Choroid plexus epithelial cell (primary cell): ENCODE measurements around the gene SPTBN4.
A peak's percentile ranks its signal among the peaks of the same experiment; 100 is the strongest.

Source experiments
- DNase-seq: peaks from one replicate; pipeline ENCODE4 v3.0.0-alpha.2; 2010; ENCODE audit warnings: low read depth
- H3K4me3 ChIP-seq: 2 replicates; pipeline ENCODE4 v1.5.1; 2011; ENCODE audit warnings: low read depth, mild to moderate bottlenecking, control low read depth, low read length, moderate library complexity
- TF ChIP-seq, protein P1 (sequence below): conservative IDR thresholded peaks from 2 replicates; pipeline ENCODE4 v1.5.1; 2011; ENCODE audit warnings: low read depth, mild to moderate bottlenecking, control low read depth, inconsistent platforms, low read length, moderate library complexity

SPTBN4 gene

DNA sequence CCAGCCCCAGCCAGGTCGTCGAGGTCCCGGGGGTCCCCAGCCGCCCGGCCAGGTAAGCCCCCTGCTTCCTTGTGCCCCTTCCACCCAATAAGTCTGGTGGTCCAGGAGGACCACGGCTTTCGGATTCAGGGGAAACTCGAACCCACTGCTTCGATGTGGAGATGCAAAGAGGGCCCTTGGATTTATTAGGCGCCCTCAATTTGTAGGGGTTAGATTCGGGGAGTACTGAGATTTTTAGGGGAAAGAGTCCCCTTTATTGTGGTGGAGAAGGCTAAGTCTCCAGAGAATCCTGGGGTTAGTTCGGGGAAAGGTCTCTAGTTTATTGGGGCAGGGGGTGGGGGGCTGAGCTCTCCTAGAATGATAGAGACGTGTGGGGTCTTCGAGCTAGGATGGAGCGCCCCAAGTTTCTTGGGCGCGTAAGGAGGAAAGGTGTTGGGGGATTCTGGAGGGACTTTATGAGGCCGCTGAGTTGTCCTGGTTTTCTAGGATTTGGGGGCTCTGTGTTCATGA, 130.6 kb downstream of the SPTBN4 start:
- no peak for DNase-seq
- peak overlapping the region; percentile 17 for H3K4me3 ChIP-seq
- TF ChIP-seq, protein P1, sequence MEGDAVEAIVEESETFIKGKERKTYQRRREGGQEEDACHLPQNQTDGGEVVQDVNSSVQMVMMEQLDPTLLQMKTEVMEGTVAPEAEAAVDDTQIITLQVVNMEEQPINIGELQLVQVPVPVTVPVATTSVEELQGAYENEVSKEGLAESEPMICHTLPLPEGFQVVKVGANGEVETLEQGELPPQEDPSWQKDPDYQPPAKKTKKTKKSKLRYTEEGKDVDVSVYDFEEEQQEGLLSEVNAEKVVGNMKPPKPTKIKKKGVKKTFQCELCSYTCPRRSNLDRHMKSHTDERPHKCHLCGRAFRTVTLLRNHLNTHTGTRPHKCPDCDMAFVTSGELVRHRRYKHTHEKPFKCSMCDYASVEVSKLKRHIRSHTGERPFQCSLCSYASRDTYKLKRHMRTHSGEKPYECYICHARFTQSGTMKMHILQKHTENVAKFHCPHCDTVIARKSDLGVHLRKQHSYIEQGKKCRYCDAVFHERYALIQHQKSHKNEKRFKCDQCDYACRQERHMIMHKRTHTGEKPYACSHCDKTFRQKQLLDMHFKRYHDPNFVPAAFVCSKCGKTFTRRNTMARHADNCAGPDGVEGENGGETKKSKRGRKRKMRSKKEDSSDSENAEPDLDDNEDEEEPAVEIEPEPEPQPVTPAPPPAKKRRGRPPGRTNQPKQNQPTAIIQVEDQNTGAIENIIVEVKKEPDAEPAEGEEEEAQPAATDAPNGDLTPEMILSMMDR, result no peak

DNA sequence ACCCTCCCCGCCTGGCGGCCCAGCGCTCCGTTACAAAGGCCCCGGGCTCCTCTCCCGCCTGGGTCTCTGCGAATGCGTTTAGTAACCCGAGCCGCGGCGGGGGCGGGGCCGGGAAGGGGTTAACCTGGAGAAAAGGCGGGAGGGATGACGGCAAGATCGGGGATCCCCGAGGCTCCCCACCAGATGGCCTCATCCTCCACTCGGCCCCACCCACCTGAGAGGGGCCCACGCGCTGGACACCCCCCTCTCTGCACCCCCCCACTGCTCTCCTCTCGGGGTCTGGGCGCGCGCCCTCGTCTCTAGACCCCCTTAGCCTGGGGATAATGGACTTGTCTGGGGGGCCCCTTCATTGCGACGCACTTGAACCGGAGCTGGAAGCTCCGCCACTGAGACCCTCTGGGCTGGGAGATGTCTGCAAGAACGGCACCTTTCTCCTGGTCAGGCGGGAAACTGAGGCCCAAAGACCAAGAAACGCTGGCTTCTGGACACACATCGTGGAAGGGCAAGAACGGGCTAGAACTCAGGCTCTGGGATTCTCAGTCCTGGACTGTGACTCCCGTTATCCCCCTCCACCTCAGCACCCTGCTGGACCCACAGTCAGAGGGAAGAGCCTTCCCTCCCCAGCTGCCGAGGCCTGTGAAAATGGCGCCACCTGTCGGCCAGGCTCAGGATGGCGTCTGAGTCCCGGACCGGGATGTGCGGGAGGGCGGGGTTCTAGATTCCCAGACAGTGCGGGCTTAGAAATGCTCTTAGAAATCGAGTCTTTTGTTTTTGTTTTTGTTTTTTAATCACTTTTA, 131.5 kb downstream of the SPTBN4 start:
- TF ChIP-seq, protein P1, result peak; percentile 97
- peak overlapping the region; percentile 52 for H3K4me3 ChIP-seq

DNA sequence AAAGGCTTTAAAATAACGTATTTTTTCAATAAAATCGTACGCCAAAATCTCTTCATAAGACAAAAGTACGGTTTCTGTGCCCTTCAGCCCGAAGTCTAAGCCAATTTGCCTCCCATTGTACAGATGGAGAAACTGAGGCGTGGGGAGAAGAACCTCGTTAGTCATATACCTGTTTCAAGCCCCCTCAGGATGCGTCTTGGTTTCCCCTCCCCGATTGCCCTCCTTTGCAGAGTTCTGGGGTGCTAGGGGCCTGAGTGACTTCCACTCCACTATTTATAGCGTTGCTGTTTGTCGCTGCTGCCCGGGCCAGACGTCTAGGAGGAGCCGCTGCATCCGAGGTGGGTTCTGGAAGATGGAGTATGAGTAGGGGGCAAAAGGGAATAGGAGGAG, 132.1 kb downstream of the SPTBN4 start:
- no peak for DNase-seq
- H3K4me3 ChIP-seq, result no peak overlapping the region
- TF ChIP-seq, protein P1, result no peak

More for the DNA sequence above, 131.5 kb downstream of the SPTBN4 start:
- DNase-seq, result peak; percentile 87

DNA sequence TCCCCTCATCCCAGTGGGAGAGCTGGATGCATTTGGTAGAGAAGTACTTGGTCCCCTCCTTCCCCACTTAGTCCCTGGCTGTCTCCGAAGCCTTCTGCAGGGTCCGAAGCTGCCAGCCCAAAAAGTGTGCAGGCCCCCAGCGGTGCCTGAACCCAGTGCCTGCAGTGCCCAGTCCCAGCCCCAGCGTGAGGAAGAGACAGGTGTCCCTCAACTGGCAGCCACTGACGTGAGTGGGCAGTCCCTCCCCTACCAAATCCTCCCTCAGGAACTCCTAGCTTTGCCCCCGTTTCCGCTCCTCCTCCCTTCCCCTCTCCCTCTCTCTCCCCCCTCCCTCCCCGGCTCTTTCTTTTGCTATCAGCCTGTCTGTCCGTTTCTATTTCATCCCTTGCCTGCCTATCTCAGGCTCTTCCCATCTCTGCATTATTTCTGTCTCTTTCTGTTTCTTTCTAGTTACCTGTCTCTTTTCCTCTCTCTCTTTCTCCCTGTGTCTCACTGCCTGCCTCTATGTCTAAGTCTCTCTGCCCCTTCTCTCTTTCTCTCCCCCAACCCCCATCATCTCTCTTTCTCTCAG, 132.6 kb downstream of the SPTBN4 start:
- H3K4me3 ChIP-seq, result no peak overlapping the region
- no peak for DNase-seq
- TF ChIP-seq, protein P1, result no peak

DNA sequence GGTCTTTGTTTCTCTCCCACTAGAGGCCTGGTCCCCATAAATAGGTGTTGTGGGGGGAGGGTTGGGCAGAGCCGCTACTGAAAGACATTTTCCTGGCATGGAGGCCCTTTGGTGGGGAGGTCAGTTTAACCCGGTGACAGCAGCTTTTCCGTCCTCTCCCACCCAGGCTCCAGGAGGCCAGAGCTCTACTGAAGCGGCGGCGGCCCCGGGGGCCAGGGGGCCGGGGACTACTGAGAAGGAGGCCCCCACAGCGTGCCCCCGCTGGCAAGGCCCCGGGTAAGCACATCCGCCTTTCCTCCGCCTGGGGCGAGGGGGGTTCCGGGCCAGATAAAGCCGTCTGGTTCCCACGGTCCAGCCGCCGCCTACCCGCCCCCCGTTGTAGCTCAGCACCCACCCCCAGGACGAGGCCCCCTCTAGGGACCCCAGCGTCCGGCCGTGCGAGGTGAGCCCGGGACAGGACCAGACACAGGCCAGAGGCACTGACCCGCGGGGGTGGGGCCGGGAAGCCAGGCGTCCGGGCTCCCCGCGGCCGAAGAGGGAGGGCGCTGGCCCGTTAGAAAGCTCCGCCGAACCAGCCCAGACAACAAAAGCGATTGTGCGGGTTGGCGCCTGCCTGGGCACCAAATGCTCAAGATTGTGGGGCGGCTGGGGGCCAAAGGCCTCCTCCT, 133.2 kb downstream of the SPTBN4 start:
- TF ChIP-seq, protein P1, result no peak
- H3K4me3 ChIP-seq, result no peak overlapping the region
- no peak for DNase-seq

DNA sequence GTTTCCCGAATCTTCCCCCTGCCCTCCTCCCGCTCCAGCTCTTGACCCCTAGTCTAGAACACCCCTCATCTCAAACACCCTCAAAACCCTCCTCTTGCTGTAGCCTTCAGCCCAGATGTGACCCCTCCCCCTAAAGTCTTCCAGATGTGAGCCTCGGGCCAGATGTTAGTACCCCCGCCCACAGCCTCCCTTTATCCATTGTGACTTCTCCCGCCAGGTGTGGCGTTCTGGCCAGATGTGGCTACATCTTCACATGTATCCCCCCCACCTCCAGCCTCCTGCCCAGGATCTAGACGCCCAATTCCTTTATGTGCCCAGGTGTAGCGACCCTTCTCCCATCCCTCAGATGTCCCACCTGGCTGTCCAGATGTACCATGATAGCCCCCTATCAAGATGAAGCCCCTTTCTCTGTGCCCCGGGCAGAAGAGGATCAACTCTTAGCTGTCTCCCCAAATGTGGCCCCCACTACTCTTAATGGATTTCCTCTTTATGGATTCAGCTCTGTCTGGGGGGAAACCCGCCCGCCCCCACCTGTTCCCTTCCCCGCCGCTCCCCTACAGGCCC, 133.9 kb downstream of the SPTBN4 start:
- TF ChIP-seq, protein P1, result no peak
- DNase-seq, result no peak
- no peak overlapping the region for H3K4me3 ChIP-seq
